Epithelial cell of proximal tubule (primary cell): ENCODE measurements around the gene TMEM120B. TPM values are rescaled to one million over a fixed set of nuclear protein-coding genes. Genes with fewer than 3 reads are reported as not detected.

Source experiments
- DNase-seq: peaks from one replicate; pipeline ENCODE4 v3.0.0-alpha.2; 2011; ENCODE audit warnings: low read depth
- H3K4me3 ChIP-seq: 2 replicates; pipeline ENCODE4 v1.5.1; 2011; ENCODE audit warnings: low read depth, mild to moderate bottlenecking, low read length
- CTCF ChIP-seq: conservative IDR thresholded peaks from 2 replicates; pipeline ENCODE4 v1.5.1; 2012; ENCODE audit warnings: low read depth, mild to moderate bottlenecking, low read length
- total RNA-seq: library from RNA; depleted of rRNA; stranded (reverse); fragments of >200 nt; gene quantifications from 2 replicates; pipeline ENCODE4 v1.2.3, GENCODE V29; 2015

Gene TMEM120B
- total RNA-seq, 1 donor from 2014 or later, result 5.5 TPM

GRCh38 chr12:121748571-121749265 is 36.2 kb downstream of the TMEM120B start:
- peak; percentile 82 for DNase-seq
- TF ChIP-seq CTCF, result no peak
- H3K4me3 ChIP-seq, result no peak overlapping the region

GRCh38 chr12:121749267-121749666 is 36.7 kb downstream of the TMEM120B start:
- DNase-seq, result no peak
- no peak for TF ChIP-seq CTCF
- no peak overlapping the region for H3K4me3 ChIP-seq

GRCh38 chr12:121750507-121750955 is 38.0 kb downstream of the TMEM120B start:
- DNase-seq, result no peak
- H3K4me3 ChIP-seq, result no peak overlapping the region
- no peak for TF ChIP-seq CTCF

GRCh38 chr12:121751034-121751433 is 38.5 kb downstream of the TMEM120B start:
- DNase-seq, result no peak
- H3K4me3 ChIP-seq, result no peak overlapping the region
- TF ChIP-seq CTCF, result no peak

- no peak for TF ChIP-seq CTCF
Measured at GRCh38 chr12:121751749-121752351, 39.3 kb downstream of the TMEM120B start.

GRCh38 chr12:121753844-121754264 is 41.3 kb downstream of the TMEM120B start:
- DNase-seq, result no peak
- H3K4me3 ChIP-seq, result no peak overlapping the region
- TF ChIP-seq CTCF, result no peak

More at GRCh38 chr12:121751749-121752351, 39.3 kb downstream of the TMEM120B start:
- H3K4me3 ChIP-seq, result no peak overlapping the region
- no peak for DNase-seq
